ENCODE measurements around the gene LEKR1.

Gene LEKR1

DNA sequence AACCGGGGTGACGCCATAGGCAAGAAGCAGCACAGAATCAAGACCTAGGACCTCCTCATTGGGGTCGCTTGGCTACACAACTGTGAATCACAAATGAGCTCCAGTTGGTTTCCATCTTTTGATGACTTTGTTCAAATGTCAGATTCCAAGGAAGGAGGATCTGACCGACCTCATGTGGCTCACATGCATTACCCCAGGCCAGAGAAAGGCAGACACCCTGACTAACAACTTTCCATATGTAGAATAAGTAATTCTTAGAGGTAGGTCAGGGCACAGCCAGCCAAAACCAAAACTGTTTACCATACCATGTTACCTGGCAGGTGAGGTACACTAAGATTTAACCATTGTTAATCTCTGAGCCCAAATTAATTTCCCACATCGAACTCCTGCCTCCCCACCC lies 237.3 kb downstream of the LEKR1 start:
- no peak for DNase-seq

DNA sequence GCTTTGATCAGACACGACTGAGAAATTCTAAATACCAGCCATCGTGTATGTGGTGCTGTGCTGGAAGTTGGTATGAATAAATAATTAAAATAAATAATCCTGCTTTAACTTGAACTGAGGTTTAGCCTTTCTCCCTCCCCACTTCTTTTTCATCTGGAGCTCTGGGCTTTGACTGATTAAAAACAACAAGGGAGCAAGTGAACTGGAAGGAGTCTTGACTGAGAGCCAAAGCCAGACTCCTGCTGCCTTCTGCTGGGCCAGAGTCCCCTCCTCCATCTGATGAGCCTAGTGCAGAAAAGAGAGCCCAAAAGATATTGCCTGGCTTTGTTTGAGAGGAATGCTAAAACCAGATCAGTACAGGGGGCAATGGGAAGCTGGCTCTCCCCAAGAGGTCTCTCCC lies 237.8 kb downstream of the LEKR1 start:
- DNase-seq = peak in 1 of 14 donors; percentile 8

DNA sequence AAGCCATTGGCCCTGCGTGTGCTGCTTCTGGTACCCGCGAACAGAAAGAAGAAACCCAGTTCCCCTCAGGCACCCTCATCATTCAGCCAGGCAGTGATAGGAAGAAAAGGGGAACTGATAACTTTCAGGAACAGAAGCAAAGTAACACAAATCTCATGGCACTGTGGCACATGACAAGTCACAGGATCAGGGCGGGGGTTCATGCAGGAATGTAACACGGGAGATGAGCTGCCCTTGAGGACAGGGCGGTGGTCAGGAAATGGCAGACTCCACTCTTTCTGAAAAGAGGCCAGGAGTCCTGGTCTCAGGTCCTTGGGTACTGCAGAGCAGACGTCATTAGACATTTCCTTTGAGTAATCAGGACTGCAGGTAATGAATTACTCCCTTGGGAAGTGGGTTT lies 238.2 kb downstream of the LEKR1 start:
- DNase-seq = peak in 4 of 14 donors; percentile 36 to 55 (median 41)

DNA sequence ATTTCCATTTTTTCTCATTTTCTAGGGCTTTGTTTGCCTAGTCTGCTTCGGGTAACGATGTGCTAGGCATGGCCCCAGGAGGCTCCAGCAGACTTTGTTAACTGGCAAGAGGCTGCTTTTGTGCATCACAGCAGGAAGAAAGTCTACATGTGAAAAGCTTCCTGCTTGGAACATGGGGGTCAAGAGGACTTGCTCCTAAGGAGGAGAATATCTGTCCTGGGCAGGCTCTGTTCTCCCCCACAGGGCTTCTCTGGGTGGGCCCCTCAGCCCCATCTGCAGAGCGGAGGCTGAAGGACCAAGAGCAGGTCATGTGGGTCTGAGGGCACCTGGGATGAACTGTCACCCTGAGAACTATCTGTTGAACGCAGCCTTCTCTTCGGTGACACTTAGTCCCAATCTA lies 239.0 kb downstream of the LEKR1 start:
- no peak for DNase-seq

DNA sequence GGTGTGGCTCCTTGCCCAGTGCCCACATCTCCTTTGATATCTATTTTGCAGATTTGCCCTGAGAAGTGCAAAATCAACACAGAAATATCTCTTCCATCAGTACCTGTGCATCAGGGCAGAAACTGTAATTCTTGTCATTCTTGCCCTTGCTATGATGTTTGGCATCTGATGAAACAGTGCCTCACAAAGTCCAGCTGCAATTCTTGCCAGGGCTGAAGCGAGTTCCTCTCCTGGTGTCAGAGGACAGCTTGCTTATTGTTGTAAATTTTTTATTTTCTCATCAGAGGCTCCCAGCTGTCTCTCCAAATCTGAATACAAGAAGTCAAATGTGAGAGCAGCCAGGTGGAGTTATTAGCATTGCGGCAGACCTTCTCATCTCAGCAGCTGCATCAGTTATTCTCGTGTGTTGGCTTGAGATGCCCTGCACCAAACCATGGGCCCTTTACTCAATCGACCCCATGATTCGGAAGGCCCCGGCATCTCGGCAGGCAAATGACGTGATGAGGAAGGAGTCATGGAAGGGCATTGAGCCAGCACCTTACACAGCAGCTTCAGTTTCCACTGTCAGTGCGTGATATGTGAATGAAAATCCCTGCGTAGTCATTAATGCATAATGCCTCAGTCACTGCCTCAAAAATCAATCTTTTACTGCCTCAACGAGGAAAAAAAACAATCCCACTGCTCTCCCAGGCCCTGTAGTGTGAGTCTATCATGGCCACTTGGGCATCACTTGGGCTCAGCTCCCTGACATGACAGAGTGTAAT lies 240.4 kb downstream of the LEKR1 start:
- peak in 4 of 14 donors; percentile 32 to 68 (median 58) for DNase-seq

DNA sequence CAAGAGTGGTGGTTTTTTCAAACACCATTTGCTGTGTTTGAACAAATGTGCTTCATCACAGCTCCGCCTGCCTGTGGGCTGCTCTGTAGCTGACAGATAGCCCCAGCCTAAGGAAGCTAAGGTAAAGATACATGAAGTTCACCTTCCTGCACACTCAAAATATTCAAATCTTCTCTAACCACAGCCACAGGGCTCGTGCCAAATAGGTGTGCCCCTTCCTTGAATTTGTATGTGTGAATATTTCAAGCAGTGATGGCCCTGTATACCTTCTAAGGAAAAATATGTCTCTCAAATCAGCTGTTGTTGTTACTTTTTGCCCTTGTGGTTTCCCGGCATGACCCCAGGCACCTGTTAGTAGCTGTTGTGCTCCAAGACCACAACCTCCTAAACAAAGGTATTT lies 241.0 kb downstream of the LEKR1 start:
- no peak for DNase-seq

DNA sequence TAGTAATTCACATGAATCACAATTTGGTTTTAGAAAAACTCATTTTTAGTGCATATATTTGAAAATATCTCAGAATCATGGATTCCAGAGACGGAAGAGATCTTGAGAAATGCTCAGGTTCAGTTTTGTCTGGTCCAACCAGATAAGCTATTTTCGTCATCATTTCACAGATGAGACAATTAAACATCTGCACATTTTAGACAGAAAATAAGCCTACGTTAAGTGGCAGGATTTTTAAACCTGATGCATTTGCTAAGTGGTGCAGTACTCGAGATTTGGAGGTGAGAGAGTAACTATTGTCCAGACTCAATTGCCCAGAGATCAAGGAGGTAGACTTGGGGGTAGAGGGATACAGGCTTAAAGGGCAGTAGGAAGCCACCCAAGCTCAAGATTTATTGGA lies 243.3 kb downstream of the LEKR1 start:
- DNase-seq = no peak

DNA sequence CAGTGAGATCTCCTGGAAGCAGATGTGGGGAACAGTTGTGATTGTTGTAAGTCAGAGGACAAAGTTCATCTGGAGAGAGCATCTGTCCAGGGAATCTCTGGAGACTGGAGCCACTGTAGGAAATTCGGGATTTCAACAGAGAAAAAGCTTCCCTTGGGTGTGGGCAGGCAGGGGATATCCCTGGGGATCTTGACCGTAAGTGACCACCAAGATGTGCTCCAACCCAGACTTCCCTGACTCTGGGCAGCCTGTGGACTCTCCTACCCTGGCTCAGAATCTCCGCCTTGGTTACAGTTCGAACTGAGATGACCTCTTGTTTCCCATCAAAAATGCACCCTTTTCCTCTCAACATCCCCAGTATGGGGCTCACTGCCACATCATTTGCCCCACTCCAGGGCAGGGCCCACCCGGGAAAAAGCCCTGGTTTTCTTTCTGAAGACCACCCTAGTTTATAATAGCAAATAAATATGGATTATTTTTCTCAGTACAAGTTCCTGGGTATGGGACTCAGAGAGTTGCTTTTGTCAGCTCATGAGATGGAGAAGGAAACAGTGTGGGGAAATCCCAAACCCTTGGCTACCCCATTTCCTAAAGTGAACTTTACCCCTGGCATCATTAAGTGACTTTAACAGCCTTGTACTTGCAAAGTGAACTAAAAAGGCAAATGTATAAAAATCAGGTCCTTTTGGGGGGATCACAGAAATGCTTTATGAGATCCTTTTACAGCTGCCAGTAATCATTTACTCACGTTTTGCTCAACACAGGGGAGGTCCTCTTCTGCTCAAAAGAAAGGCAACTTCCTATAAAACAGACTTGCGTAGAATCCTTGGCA lies 243.9 kb downstream of the LEKR1 start:
- no peak for DNase-seq

DNA sequence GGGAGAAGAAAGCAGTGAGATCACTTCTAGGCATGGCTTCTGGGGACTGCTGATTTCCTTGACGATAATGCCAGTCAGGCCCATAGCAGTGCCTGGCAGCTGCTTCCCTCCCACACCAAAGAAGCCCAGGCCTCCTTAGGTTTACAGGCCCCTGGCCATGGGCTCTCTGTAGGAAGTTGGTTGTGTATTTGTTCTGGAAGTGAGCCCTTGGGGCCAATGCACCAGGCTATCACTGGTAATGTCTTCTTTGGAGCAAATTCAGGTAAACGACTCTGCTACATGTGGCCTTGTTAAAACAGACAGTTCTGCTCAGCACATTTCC lies 244.5 kb downstream of the LEKR1 start:
- peak in 1 of 14 donors; percentile 63 for DNase-seq

DNA sequence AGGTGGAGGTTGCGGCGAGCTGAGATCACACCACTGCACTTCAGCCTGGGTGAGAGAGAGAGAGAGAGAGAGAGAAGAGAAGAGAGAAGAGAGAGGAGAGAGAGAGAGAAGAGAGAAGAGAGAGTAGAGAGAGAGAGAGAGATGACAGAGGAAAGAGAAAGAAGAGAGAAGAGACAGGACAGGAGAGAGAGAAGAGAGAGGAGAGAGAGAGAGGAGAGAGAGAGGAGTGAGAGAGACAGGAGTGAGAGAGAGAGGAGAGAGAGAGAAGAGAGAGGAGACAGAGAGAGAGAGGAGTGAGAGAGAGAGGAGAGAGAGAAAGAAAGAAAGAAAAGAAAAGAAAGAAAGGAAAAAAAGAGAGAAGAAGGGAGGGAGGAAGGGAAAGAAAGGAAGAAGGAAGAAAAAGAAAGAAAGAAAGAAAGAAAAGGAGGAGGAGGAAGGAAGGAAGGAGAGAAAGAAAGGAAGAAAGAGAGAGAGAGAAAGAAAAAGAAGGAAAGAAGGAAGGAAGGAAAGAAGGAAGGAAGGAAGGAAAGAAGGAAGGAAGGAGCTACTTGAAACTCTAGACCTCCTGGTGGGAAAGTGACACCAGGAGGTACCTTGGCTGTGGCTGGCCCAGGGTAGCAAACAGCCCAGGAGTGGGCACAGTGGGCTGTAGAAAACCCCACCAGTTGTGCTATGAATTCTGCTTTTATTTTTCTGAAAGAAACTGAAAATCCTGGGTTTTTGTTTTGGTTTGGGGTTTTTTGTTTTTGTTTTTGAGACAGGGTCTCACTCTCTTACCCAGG lies 245.8 kb downstream of the LEKR1 start:
- no peak for DNase-seq

DNA sequence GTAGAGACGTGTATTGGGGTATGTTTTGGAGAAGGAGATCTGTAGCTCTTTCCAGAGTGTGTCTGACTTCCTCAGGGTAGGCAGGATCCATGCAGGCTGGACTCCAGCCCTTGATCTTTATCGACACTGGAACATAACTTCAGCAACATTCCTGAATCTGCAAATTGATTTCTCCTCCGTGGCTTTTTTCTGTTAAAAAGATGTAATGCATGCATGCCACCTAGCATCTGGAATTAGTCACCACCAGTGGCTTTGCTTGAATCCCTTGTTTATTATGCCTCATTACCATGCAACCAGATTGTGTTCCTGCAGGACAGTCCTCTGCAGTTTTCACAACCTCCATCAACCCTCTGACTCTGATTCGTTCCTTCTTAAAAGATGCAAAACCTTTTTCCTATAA lies 247.7 kb downstream of the LEKR1 start:
- DNase-seq = no peak

DNA sequence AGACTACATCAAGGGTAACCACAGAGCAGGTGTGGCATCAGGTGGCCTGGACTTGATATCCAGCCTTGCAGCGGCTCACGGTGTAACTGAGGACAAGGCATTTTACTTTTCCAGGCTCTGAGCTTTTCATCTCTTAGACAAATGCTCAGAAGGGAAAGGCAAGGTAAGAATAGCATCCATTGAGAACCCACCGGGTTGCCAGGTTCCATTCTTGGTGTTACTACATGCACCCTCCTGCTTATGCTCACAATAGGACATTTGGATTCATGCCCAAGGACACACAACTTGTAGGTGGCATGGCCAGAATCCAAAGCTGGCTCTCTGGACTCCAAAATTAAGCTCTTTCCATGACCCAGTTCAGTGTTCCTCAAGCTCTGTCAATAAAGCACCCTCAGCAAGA lies 248.3 kb downstream of the LEKR1 start:
- DNase-seq = no peak

DNA sequence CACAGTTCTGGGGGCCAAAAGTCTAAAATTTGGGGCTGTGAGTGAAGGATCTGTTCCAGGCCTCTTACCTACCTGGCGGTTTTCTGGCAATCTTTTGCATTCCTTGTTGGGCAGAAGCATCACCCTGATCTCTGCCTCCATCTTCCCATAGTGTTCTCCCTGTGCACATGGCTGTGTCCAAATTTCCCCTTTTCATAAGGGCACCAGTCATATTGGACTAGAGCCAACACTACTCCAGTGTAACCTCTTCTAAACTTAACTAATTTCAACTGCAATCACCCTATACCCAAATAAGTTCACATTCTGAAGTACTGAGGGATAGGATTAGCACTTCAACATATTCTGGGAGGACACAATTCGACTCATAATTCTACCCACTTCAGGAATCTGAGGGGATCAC lies 248.8 kb downstream of the LEKR1 start:
- no peak for DNase-seq

DNA sequence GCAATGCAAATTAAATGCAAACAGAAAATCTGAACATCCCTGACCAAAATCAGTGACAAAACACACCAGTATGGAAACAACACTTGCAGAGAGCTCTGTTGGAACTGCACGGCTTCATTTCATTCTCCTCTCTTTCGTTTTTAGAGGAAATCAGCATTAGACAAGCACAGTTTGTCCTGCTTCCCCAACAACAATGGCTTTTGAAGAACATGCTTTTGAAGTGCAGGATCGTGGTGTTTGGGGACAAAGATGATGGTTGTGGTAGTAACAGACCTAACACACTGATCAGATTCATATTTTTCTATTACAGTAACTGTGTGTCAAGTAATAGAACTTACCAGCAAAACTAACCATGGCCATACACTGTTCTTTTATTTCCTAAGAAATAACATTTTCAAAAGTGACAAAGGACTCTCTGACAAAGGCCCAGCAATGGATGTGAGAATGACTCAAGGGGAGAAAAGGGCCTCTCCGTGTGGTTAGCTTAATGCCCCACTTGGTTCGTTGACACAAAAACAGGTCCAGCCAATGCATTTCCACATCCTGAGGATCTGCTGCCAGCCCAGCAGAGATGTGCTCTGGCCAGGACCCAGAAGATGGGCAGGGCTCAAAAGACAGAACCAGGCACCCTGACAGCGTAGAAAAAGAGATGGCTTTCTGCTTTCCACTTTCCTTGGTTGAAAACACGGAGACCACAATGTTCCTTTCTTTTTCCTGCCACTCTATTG lies 249.7 kb downstream of the LEKR1 start:
- DNase-seq = peak in 10 of 14 donors; percentile 20 to 74 (median 46)

DNA sequence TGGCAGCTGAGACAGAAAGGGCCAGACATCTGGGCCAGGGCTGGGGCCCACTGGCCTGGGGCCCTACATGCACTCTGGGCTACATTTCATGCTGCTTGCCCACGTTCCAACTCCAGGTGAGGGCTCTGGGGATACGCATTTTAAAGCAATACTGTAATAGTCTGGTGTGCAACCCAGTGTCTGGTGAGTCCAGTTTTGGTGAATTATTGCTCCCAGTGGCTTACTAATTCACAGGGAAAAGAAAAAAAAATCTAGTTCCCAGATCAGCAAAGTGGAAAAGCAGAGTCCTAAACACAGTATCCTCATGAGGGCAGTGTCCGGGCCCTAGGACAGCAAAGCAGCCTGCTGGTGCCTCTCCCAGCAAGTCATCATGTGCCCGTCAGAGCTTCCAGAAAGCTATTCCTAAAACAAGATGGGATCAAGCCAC lies 251.4 kb downstream of the LEKR1 start:
- DNase-seq = peak in 6 of 14 donors; percentile 28 to 62 (median 38)

DNA sequence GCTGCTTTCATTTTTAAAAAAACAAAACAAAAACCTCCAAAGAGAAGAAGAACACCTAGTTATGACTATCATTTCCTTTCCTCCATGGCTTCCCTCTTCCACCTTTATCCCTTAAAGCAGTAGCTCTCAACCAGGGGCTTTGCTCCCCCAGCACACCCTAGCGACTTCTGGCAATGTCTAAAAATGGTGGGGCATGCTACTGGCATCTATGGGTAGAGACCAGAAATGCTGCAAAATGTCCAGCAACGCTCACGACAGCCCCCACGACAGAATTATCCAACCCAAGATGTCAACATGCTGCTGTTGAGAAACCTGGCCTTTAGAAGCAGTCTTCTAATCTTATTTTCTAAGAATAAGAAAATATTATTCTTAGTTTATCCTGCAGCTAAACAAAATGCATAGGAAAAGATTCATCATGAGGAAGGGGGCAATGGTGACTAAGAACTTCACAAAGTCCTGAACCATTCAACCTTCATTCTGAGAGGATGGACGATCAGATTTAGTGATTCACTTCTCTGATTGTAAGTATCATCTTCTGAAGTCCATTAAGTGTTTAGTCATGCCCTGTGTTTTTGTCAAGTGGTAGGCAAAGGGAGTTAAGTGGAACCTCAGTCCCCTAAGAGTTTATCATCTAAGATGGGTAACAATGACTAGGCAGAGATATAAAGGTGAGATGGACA lies 252.1 kb downstream of the LEKR1 start:
- DNase-seq = no peak

DNA sequence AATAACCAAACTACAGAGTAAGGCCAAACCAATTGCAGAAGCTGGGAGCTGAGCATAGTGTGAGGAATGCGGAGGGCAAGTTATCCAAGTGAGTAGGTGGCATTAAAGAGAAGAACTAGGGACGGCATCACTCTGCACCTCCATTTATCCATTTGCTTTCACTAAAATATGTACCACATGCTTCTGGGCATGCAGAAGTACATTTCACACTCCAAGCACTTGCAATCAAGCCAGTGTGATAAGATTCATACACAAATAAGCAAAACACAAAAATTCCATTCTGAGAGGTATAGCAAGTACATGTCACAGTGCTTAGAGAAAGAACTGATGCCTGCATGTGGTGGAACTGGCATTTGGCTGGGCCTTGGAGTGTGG lies 252.6 kb downstream of the LEKR1 start:
- no peak for DNase-seq

DNA sequence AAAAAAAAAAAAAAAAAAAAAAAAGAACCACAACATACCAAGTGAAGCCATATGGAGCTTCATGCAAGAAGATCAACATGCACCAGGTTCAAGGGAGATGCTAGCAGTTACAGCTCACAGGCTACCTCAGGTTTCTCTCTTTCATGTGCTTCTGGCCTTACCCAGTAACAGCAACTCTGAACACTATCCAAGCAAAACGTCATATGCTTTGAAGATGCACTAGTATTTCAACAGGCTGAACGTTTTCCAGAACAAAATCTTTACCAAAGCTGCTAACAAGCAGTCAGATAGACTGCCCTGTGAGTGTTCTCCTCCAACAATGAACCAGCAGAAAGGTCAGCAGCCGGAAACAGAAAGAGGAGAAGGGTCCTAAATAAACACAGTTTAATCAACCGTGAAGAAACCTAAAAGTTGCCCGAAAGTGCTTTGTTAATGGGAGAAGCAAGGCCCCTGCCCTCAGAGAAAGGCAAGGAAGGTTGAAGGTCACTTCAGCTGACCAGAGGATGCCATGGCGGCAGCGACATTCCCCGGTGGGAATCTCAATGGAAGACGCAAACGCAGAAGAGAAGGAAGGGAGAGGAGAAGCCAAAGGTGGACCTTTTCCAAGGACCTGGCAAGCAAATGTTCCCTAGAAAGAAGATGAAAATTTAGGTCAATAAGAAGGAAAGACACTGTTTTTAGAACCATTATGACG lies 253.7 kb downstream of the LEKR1 start:
- DNase-seq = no peak

DNA sequence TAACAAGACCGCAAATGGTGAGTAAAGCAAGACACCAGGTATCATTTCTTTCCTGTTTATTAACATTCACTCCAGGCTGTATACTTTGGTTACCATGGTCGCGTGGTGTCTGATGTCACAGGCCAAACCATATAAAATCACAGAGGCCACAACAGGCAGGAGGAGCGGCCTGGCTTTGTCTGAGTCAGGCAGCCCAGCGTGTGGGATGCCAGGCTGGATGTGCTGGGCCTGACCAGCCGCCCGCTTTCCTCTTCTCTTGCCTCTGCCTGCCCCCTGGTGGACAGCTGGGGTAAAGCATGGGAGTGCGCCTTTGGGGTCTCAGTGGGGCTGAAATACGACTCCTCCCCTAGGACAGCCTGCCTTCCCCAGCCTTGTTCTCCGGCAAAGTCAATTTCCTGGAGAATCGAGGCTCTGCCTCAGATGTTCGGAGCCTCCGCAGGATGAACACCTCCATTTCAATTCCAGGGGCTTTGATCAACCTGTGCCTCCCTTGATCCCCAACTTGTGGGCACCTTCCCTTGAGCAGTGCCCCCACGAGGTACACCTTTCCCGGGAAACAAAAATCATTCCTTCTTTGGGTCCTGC lies 255.6 kb downstream of the LEKR1 start:
- no peak for DNase-seq

DNA sequence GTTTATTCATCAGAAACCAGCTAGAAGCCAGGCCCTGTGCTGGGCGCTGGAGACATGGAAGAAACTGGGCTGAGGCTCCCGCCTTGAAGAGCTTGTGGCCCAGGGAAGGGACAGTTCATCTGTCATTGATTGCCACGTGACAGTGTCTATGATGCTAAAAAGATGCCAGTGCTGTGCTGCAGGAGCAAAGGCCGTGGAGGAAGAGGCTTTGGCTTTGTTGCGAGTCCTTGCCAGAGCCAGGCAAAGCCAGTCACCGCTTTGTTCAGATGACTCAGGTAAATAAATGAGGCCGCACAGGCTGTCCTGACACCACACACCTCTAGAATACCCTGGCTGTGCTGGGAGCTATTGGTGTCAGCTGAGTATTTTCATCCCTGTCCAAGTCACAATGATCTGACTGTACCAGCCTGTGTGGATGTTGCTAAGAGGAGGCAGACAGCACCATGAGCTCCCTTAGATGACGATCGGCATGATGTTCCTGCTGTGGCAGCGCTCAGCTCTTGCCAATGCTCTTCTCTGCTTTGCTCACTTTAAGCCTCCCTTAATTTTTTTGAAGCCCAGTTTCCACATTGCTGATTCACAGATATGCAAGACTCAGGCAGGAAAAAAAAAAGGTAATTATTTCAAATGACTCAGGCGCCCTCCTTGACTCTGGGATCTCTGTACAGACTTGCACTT lies 256.3 kb downstream of the LEKR1 start:
- DNase-seq = no peak
